Measurements from ENCODE around the gene TTN.

DNA sequence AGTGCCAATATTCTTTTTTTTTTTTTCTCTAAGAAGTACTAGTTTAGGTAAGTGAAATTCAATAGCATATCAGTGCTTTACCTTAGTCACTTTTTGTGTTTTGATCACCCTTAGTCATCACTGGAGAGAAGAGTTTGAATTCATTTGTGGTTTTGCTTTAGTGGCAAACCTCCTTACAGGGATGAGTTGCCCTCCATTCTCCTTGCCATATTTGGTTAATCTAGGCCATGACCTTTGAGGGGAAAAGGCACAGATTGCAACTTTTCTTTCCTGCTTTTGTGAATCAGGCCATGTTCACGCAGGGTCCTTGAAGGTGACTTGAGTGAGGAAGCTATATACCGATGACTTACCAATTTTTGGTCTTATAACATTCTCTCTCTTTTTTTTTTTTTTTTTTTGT is 292.6 kb downstream of the TTN start:
- TF ChIP-seq, protein P1, sequence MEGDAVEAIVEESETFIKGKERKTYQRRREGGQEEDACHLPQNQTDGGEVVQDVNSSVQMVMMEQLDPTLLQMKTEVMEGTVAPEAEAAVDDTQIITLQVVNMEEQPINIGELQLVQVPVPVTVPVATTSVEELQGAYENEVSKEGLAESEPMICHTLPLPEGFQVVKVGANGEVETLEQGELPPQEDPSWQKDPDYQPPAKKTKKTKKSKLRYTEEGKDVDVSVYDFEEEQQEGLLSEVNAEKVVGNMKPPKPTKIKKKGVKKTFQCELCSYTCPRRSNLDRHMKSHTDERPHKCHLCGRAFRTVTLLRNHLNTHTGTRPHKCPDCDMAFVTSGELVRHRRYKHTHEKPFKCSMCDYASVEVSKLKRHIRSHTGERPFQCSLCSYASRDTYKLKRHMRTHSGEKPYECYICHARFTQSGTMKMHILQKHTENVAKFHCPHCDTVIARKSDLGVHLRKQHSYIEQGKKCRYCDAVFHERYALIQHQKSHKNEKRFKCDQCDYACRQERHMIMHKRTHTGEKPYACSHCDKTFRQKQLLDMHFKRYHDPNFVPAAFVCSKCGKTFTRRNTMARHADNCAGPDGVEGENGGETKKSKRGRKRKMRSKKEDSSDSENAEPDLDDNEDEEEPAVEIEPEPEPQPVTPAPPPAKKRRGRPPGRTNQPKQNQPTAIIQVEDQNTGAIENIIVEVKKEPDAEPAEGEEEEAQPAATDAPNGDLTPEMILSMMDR (conservative IDR thresholded peaks at IDR 0.05; ENCODE audit: low read length) = no peak
- TF ChIP-seq EZH2phosphoT487 (IDR thresholded peaks at IDR 0.05; ENCODE audit: borderline replicate concordance) = no peak
